PFSK-1 (cell line): ENCODE data around the gene SLC48A1.

Source experiments
- FOXP2 ChIP-seq: optimal IDR thresholded peaks from 2 replicates; pipeline ENCODE3; 2011; ENCODE audit warnings: borderline replicate concordance, control low read depth, inconsistent platforms; ENCODE audit not compliant: insufficient read depth; ENCODE audit errors: extremely low read length, extremely low read depth
- POLR2AphosphoS5 ChIP-seq: IDR thresholded peaks from 2 replicates; pipeline ENCODE4 v1.6.1; 2012; ENCODE audit warnings: low read depth, mild to moderate bottlenecking, control low read depth, low read length, moderate library complexity
- REST ChIP-seq, 2 experiments: IDR thresholded peaks; 2 replicates each; pipeline versions ENCODE4 v1.6.1 to v1.8.0; 2011 to 2012; ENCODE audit warnings: low read depth in 2 of 2, low read length in 2 of 2, control low read depth in 1 of 2, inconsistent platforms in 1 of 2, mild to moderate bottlenecking in 1 of 2, moderate library complexity in 1 of 2; ENCODE audit not compliant: insufficient read depth in 1 of 2
- SIN3A ChIP-seq: IDR thresholded peaks from 2 replicates; pipeline ENCODE4 v1.6.1; 2012; ENCODE audit warnings: mild to moderate bottlenecking, low read length, moderate library complexity, borderline replicate concordance; ENCODE audit not compliant: insufficient read depth
- TAF1 ChIP-seq: IDR thresholded peaks from 2 replicates; pipeline ENCODE4 v1.6.1; 2012; ENCODE audit warnings: low read length, control low read depth, borderline replicate concordance; ENCODE audit not compliant: insufficient read depth

SLC48A1 gene

GRCh38 chr12:47735649-47736048 lies 37.4 kb upstream of the SLC48A1 start:
- TF ChIP-seq POLR2AphosphoS5: no peak
- TF ChIP-seq TAF1: no peak
- no peak for TF ChIP-seq SIN3A
- no peak for TF ChIP-seq REST (IDR thresholded peaks at IDR 0.05; ENCODE audit: insufficient read depth in 1 of 2, low read depth in 2 of 2, low read length in 2 of 2)
- TF ChIP-seq FOXP2: no peak

- TF ChIP-seq FOXP2: no peak
Observed at GRCh38 chr12:47736216-47736615, 36.8 kb upstream of the SLC48A1 start.

GRCh38 chr12:47736877-47737676 lies 36.0 kb upstream of the SLC48A1 start:
- TF ChIP-seq FOXP2 (peak; percentile 40), POLR2AphosphoS5 (peak; percentile 61), REST (IDR thresholded peaks at IDR 0.05; ENCODE audit: insufficient read depth in 1 of 2, low read depth in 2 of 2, low read length in 2 of 2) (no peak), TAF1 (no peak)

DNA sequence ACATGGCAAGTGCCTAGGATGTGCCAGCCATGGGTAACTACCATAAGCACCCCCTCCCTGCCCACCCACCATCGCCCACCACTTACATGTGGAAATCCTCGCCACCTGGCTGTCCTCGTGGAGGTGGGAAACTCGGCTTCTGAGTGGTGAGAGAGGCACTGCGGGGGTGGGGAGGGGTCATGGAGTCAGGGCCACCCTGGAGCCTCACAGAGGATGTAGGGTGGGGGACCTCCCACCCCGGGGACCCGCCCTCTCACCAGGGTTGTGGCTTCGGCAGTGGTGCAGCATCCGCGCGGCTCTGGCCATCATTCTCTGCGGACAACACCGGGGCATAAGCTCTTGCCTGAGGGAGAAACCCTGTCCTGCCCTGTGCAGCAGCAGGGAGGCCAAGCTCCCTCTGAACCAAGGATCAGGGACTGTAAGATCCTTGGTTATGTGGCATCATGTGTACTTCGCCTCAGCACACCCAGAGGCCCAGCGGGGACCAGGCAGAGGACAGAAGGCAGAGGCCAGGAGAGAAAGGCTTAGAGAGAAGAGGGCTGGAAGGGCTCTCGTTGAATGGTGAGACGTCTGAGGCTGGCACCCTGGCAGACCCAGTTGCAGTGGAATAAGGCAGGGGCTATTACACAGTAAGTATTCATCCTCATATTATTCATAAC lies 35.0 kb upstream of the SLC48A1 start:
- TF ChIP-seq REST (IDR thresholded peaks at IDR 0.05; ENCODE audit: insufficient read depth in 1 of 2, low read depth in 2 of 2, low read length in 2 of 2) (no peak), TAF1 (no peak), SIN3A (no peak), FOXP2 (no peak), POLR2AphosphoS5 (no peak)

DNA sequence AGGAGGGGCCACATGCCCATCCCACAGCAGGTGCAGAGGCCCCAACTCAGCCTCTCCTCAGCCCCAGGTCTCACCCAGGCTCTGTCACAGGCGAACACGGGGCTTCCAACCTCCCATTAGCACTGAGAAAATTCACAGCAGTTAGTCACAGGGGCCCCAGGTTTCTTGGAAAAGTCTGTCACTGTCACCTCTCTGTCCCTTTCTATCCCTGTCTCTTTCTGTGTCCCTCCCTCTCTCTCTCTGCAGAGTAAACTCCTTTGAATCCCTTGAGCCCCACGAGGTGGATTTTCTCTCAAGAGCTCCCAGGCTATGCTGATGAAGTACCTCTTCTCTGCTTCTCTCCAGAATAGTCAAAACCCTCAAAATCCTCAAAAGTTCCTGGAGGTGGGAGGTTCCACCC lies 33.7 kb upstream of the SLC48A1 start:
- TF ChIP-seq FOXP2 (no peak), TAF1 (no peak), REST (IDR thresholded peaks at IDR 0.05; ENCODE audit: insufficient read depth in 1 of 2, low read depth in 2 of 2, low read length in 2 of 2) (no peak), SIN3A (no peak), POLR2AphosphoS5 (no peak)
